Cardiac atrium fibroblast (primary cell): ENCODE results near the gene MNX1. TPM values are rescaled to one million over a fixed set of nuclear protein-coding genes. Genes with fewer than 3 reads are reported as not detected.

Source experiments
- total RNA-seq: library from RNA; depleted of rRNA; stranded (reverse); fragments of >200 nt; gene quantifications from 2 replicates; pipeline ENCODE4 v1.2.3, GENCODE V29; 2015

Gene MNX1
- not detected in 2 replicates for total RNA-seq

GRCh38 chr7:157010588-157011332, at the start of gene MNX1:
MNX1 (minus strand) TSS chr7:157010663; CDS start chr7:157010350, 313 bp downstream.

Other genes starting within 250 kb of the MNX1 start
- gene LMBR1, start 117.5 kb downstream of the MNX1 start, total RNA-seq: 29.2 and 42.6 TPM in 2 replicates
- gene NOM1, start 61.0 kb downstream of the MNX1 start, total RNA-seq: 4.9 and 6.8 TPM in 2 replicates
- gene UBE3C, start 128.3 kb upstream of the MNX1 start, total RNA-seq: 68.6 and 72.9 TPM in 2 replicates